HG02642 (cell line): ENCODE measurements around the gene NFKBIZ.
"Not testable (repeated sequence)": the region's sequence is repeated elsewhere in the genome, so short reads cannot be mapped to it uniquely, and the experiment has no call there.

ENCODE experiments used
- ATAC-seq: cut with Tn5 transposase; IDR thresholded peaks from one replicate; pipeline ENCODE4 v1.9.1; 2021; ENCODE audit warnings: mild to moderate bottlenecking; ENCODE audit not compliant: unreplicated experiment, poor library complexity

Gene NFKBIZ

DNA sequence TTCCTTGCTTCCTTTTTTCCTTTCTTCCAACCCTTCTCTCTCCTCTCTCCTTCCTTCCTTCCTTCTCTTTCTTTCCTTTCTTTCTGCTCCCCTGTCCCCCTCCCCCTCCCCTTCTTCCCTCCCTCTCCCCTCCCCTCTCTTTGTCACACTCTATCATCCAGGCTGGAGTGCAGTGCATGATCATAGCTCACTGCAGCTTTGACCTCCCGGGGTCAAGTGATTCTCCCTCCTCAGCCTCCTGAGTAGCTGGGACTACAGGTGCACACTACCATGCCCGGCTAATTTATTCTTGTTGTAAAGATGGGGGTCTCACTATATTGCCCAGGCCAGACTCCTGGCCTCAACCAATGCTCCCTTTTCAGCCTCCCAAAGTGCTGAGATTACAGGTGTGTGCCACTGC is 18.7 kb downstream of the NFKBIZ start:
- no peak for ATAC-seq

DNA sequence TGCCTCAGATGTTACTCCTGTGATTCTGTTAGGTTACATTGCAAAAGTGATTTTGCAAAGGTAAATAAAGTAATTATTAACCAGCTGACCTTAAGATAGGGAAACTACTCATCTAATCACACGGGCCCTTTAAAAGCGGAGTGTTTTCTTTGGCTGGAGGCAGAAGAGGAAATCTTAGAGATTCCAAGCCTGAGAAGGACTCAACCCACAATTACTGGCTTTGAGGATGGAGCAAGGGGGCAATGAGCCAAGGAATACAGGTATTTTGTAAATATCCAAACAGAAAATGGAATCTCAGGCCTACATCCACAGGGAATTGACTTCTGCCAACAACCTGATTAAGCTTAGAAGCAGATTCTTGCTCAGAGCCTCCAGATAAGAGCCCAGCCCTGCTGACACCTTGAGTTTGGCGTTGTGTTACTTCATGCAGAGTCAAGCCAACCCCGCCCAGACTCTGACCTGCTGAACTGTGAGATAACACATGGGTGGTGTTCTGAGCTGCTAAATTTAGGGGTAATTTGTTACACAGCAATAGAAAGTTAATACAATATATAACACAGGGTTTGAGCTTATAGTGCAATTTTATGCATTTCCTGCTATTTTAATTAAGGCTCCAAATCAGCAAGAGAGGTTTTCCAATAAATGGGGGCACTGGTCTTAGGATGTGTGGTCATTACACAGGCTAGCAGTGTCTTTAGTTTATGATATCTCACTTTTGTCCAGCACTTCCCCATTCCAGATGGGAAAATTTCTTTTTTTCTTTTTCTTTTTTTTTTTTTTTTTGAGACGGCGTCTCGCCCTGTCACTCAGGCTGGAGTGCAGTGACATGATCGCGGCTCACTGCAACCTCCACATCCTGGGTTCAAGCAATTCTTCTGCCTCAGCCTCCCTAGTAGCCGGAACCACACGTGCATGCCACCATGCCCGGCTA is 19.5 kb downstream of the NFKBIZ start:
- ATAC-seq, result no peak

DNA sequence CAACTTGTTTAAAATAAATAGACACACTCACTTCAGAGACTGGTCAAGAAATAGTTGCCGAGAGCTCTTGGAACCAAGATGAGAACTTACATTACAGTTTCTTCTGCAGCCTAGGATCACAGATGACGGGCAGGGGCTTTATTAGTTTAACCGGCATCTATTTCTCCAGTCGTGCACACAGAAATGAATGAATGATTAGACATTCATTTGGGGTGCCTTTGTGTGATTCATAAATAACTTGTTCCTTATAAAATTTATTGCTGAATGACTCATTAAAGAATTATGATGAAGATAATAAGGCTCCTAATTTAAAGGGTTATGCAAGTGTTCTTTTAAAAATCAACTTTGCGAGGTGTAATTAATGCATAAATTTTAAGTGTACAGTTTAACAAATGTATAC is 20.8 kb downstream of the NFKBIZ start:
- ATAC-seq, result no peak

DNA sequence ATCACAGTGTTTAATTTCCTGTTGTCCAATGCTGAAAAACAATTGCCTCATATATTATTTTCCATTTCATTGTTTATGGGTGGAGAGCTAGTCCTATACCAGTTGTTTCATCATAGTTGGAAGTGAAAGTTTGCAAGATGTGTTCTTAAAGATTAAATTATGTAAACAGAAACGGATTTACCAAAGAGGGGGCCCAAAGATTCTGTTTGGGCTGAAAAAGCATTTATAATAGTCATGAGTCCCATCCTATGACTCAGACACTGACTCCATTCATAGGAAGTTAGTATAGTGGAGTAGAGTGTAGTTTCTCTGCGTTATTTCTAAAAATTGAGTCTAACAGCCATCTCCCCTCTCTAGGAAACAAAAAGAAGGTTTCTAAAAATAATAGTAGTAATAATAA is 24.3 kb downstream of the NFKBIZ start:
- ATAC-seq, result no peak

DNA sequence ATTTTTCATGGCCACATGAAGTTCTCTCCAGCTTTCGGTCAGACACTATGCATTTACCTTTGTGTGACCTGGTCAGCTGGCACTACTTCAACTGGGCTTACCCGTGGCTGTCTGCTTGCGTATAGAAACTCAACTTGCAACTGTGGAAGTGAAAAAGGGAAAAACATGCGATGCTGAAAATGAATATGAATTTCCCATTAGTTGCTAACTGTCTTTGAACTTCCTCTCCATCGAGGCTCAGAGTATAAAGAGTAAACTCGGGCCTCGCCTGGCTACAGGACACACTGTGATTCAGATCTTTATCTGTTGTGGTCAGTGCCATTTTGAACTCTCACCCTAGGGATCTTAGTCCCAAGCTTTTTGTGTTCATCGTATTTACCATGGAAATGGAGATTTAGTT is 26.8 kb downstream of the NFKBIZ start:
- ATAC-seq, result peak; percentile 51

DNA sequence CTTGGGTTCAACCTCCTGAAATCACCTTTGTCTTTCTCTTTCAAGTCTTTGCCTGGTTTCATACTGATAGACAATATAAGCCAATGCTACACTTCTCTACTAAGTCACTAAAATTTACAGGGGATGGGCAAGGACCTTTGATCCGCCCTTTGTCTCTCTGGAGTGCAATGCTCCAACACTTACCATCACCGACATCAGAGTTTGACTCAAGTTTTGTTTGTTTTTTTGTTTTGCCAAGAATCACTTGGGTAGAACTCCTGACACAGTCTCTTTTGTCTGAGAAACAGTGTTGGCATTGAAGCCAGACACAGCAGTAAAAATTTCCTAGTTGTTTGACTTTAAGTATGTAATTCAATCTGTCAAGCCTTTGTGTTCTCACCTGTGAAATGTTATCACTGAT is 29.3 kb downstream of the NFKBIZ start:
- ATAC-seq, result no peak

DNA sequence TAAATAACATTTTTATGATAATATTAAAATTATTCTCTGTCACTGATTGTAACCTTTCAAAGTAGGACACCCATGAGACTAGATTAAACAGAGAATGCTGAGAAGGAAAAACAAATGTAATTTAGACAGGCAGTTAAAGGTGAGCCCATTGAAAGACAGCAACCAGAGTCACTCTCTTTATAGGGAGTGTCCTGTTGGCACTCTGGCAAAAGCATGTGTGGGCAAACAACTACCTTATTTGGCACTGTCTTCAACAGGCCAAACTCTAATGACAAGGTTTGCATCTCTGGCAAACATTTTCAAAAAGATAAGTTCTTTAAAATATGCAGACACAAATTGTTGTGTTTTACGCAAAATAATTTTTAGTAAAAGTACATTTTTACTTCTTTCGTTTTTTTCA is 29.8 kb downstream of the NFKBIZ start:
- ATAC-seq, result no peak

DNA sequence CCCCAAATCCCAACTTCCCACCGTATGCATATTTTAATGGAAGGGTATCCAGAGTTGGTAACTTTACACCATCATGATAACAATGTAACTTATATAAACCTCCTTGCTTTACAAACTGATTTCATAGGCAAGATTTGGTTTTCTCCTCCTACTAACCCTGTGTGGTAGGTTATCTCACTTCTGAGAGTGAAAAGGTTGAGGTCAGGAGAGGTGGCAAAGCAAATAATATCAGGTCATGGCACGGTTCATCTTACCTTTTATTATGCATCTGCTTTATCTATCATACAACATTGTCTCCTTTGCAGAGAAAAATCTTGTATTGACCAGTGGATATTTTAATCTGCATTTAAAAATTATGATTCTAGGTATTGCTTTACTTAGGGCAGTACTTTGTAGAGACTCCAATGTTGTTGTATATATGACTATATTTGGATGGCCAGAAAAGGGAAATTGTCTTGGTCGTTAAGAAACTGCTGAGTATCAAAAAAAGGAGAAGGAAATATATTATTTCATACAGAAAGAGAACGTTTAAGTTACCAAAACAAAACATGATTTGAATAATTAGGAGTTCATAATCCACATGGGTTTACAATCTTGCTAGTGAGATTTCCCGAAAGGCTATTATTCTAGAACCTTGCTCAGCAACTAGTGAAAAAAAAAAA is 30.4 kb downstream of the NFKBIZ start:
- ATAC-seq, result no peak

DNA sequence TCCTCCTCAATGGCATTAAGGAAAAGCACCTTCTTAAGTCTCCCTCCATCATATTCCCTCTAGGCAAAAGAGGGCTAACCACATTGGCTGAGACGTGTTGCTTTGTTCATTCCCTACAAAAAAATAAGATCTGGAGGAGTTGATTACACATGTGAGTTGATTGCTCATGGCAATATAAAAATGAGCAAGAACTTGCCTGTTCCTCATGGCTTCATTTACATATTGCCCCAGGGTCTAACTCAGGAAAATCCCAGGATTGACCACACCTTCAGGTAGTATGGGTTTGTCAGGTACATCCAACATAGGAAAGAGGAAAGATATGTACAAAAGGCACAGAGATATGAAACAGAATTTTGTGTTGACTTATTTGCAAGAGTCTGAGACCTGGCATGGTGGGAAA is 35.5 kb downstream of the NFKBIZ start:
- ATAC-seq, result no peak

DNA sequence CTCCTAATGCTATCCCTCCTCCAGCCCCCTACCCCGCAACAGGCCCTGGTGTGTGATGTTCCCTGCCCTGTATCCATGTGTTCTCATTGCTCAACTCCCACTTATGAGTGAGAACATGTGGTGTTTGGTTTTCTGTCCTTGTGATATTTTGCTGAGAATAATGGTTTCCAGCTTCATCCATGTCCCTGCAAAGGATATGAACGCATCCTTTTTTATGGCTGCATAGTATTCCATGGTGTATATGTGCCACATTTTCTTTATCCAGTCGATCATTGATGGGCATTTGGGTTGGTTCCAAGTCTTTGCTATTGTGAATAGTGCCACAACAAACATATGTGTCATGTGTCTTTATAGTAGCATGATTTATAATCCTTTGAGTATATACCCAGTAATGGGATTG is 36.3 kb downstream of the NFKBIZ start:
- not testable (repeated sequence) for ATAC-seq

DNA sequence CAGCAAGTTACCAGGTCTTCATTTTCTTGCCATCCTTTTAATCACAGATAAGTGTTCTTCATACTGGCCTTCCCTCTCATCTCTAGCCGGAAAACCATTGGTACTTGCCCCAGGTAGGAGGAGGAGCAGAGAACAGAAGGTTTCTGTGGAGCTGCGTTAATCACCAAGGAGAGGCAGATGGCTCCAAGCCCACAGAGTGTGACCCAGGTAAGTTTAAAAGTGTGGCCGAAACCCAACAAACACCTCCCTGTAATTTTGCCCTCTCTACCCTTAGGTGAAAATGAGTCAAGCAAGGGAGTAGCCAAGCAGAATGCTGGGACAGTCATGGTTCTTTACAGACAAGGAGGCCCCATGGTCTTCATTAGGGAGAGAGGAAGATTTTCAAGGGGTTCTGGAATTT is 37.3 kb downstream of the NFKBIZ start:
- ATAC-seq, result no peak

DNA sequence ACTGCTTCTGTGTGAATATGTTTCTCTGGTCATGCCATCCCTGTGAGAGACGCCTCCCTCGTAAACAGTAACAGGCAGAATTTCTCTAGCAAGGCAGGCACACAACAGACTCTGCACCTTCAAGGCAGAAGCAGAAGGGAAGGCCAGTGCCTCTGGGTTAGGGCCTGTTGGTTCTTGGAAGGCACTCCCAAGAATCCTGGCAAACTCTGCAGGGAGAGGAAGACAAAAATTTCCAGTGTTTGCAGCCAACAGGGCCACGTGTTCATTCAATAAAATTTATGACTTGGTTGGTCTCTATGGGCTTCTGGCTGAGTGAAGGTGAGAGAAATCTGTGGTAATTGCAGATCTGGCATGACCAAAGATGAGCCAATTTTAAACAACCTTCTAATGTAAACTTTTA is 39.3 kb downstream of the NFKBIZ start:
- no peak for ATAC-seq

DNA sequence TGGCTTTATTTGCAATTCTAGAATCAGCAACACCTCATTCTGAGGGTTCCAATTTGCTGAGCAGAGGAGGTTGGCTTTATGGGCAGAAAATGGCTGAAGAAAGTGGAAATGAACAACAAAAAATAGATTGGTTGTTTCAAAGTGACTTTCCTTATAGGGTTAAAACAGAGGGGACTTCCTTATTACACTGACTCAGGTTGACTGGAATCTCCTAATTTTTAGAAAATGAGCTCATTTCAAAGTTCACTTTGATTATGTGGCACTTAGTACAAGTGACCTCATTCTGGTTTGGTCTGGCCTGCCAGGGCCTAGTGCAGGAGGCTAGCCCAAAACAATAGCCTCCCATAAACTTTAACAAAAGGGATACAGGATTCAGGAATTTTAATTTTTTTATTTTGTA is 41.4 kb downstream of the NFKBIZ start:
- peak; percentile 69 for ATAC-seq

DNA sequence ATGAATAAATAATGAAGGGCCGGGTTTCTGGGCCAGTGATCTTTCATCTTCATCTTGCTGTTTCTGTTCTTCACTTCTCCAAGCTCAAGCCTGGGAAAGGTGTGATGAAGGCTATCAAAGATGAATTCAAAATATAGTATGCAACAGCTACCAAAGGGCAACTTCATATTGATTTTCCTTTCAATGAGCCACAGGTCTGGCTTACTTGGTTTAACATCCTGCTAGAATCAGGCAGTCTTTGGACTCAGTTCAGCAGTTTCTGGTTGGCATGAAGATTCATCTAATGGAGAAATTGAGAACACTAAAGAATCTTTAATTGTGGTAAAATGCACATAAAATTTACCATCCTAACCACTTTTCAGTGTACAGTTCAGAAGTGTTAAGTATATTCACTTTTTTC is 43.3 kb downstream of the NFKBIZ start:
- ATAC-seq, result no peak

DNA sequence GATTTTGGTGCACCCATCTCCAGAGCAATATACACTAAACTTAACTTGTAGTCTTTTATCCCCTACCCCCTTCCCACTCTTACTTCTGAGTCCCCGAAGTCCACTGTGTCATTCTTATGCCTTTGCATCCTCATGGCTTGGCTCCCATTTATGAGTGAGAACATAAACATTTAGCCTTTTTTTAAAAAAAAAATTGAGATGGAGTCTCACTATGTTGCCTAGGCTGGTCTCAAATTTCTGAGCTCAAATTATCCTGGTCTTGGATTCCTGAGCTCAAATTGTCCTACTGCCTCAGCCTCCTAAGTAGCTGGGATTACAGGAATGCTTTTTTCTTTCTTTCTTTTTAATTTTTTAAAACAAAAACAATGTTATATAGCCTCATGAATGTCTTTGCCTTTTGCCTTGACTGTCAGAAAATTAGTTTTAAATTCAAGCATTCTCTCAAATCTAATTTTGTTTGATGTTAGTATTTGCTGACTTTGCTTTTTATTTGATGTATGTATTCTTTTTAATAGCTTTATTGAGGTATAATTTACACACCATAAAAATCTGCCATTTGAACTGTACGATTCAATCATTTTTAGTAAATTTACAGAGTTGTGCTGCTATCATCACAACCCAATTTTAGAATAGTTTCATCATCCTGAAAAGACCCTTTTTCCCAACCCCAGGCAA is 46.9 kb downstream of the NFKBIZ start:
- ATAC-seq, result no peak

DNA sequence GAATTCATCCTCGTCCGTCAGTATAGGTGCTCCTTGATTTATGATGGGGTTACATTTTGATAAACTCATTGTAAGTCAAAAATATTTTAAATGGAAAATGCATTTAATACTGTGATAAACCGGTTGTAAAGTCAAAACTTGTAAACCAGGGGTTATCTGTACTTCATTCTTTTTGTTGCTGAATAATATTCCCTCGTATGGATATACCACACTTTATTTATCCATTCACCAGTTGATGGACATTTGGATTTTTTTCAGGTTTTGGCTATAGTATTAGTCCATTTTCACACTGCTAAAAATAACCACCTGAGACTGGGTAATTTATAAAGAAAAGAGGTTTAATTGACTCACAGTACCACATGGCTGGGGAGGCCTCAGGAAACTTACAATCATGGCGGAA is 47.7 kb downstream of the NFKBIZ start:
- ATAC-seq, result no peak

DNA sequence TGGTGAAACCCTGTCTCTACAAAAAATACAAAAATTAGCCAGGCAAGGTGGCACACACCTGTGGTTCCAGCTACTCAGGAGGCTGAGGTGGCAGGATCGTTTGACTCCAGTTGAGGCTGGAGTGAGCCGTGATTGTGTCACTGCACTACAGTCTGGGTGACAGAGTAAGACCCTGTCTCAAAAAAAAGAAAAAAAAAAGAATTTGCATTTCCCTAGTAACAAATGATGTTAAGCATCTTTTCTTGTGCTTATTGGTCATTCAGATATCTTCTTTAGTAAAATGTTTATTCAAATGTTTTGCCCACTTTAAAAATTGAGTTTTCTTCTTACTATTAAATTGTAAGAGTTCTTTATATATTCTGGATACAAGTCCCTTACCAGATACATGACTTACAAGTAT is 48.7 kb downstream of the NFKBIZ start:
- no peak for ATAC-seq

DNA sequence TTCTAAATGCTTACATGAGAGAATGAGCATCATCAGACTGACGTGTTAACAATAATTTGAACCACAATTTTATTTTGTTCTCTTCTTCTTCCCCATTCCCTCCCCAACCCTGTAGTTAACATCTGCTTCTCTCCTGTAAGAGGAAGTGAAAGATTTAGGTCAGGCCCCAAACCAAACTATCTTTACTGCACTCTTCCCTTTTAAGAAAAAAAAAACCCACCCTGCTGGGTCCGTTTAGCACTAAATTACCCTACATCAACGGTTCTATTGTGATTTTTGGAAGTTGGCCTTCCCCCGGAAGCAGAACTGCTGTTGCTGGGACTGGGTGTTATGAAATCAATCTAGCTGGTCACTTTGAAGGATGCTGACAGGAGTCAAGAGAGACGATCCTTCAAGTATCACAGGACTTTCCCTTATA is 49.4 kb downstream of the NFKBIZ start:
- ATAC-seq, result peak; percentile 89

DNA sequence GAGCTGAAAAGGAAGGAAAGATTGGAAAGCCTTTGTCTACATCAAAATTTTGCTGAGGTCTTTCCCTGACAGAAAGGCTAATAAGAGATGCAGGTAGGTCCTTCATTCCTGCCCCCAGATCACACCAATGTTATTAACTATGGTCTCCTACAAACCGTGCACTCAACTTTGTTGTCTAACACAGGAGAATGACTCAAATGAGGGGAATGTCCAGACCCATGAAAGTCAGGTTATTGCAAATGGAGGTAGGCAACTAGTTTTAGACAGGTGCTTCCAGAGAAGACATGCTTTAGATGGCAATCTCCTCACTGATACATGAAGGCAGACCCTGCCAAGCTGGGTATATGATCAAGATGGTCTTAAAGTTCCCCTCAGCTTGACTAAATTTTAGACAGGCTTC is 51.0 kb downstream of the NFKBIZ start:
- no peak for ATAC-seq

DNA sequence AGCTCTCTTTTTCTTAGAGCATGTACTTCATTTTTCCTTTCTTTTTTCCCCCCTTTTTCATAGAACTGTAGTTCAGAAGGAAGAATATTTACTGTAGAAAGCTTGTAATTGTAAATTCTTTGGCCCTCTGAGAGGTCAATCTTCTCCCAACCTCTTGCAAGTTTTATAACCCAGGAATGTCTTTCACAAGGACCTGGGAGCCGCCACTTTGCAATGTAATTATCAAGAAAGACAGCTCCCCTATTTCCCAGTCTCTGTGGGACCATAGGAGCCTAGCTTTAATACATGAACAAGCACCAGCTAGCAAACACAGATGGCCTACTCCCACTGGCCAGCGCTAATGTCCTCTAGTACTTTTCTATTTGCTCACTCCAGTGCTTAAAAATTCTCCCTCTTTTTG is 51.4 kb downstream of the NFKBIZ start:
- no peak for ATAC-seq

DNA sequence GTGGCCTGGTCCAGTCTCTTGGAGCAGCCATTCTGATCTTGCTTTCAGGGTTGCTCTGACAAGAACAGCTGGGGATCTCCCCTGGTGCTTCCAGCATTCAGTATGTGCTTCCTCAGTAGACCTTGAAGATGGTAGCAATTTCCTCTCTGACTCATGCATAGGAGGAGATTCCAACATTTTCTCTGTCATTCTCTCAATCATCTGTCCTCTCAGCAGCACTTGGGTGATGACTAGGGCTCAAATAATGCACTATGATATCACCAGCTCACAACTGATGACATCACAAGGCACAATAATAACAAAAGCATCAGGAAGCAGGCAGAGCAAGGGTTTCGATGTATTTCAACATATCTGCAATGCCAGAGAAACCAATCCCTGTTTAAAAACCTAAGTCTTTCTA is 52.7 kb downstream of the NFKBIZ start:
- ATAC-seq, result peak; percentile 56
